Activated naive CD8-positive, alpha-beta T cell (primary cell): ENCODE results near the gene OR10K2.
"Not testable (repeated sequence)": the region's sequence is repeated elsewhere in the genome, so short reads cannot be mapped to it uniquely, and the experiment has no call there.

Experiments
- H3K27ac Mint-ChIP-seq: one replicate; pipeline ENCODE4 v1.8.0; 2021; ENCODE audit warnings: mixed read lengths
- H3K27me3 Mint-ChIP-seq: one replicate; pipeline ENCODE4 v1.8.0; 2021; ENCODE audit warnings: mixed read lengths
- H3K36me3 Mint-ChIP-seq: one replicate; pipeline ENCODE4 v1.8.0; 2021; ENCODE audit warnings: mixed read lengths
- H3K4me1 Mint-ChIP-seq: one replicate; pipeline ENCODE4 v1.8.0; 2021; ENCODE audit warnings: low read depth, mixed read lengths
- H3K4me3 Mint-ChIP-seq: one replicate; pipeline ENCODE4 v1.8.0; 2021; ENCODE audit warnings: mild to moderate bottlenecking, mixed read lengths
- H3K9me3 Mint-ChIP-seq: one replicate; pipeline ENCODE4 v1.8.0; 2021; ENCODE audit warnings: low read depth, mixed read lengths

The OR10K2 gene, protein sequence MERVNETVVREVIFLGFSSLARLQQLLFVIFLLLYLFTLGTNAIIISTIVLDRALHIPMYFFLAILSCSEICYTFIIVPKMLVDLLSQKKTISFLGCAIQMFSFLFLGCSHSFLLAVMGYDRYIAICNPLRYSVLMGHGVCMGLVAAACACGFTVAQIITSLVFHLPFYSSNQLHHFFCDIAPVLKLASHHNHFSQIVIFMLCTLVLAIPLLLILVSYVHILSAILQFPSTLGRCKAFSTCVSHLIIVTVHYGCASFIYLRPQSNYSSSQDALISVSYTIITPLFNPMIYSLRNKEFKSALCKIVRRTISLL

DNA sequence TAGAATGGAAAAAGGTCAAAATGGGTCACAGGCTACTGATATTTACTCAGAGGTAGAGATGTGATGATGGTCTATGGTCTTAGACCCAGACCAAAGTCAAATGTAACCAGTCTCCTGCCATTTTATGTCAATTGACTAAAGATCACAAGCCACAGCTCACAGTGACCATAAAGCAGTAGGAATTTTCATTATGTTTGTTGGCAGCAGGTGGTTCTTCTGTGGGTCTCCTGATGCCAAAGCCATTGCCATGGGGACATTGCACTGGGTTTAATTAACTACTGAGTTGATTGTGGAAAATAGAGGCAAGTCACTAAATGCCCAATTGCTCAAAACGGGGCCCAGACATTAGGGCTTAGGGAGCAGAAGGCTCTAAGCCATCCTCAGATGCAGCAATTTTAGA lies at the start of gene OR10K2:
Gene OR10K2 (minus strand): TSS at position 101 of the 400 bp plus-strand sequence. CDS start 5,371 bp downstream, outside the sequence.
- Mint-ChIP-seq H3K27ac (no peak within 1 kb of the TSS), H3K36me3 (peaks cover 2% of the 10 kb centered on the region), H3K27me3 (peaks cover 2% of the 10 kb centered on the region), H3K9me3 (no peaks in the 10 kb centered on the region), H3K4me3 (no peak within 1 kb of the TSS), H3K4me1 (no peaks in the 10 kb centered on the region)

DNA sequence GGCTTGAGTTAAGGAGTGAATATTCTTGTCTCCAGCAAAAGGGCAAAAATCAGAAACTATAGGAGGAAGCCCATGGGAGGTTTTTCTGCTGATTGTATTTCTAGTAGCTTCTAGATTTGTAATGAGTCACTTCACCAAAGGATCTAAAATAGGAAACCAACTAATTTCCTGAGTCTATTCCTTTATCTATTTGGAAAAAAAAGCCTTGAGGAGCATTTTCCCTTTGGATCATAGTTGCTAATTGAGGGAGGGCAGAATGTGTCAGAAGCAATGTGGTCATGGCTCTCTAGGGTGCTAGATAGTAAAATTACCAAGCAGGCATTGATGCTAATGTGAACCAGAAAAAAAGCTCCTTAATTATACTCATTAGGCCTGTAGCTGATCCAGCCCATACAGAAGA lies 45.9 kb upstream of the OR10K2 start, which contains the start of gene OR10R2:
Gene OR10R2 (plus strand): TSS at position 301 of the 400 bp plus-strand sequence. CDS start 106 bp downstream, outside the sequence.
- no peak within 1 kb of the TSS for H3K4me3 Mint-ChIP-seq
- no peaks in the 10 kb centered on the region for H3K9me3 Mint-ChIP-seq
- no peak within 1 kb of the TSS for H3K27ac Mint-ChIP-seq
- H3K4me1 Mint-ChIP-seq: no peaks in the 10 kb centered on the region
- H3K36me3 Mint-ChIP-seq: no peaks in the 10 kb centered on the region
- H3K27me3 Mint-ChIP-seq: peaks cover 10% of the 10 kb centered on the region

DNA sequence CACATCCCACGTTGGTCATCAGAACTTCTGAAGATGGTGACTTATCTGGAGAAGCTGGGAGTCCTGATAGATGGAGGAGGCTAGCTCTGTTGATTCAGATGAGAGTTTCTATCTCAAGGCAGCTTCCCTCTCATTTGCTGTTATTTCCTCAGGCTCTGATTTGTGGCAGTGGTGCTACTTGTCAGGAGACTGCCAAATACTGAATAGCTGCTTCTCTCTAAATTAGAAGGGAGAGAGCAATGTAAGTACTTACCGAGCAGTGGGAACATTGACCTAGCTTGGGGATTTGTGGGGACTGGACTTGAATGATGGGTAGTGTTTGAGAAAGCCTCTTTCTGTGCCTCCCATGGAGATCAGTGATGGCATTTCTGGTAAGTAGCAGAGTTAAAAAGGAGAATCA lies 35.5 kb upstream of the OR10K2 start, which contains the start of gene OR10K1:
Gene OR10K1 (plus strand): TSS at position 301 of the 400 bp plus-strand sequence. CDS start 3,728 bp downstream, outside the sequence.
- H3K36me3 Mint-ChIP-seq: no peaks in the 10 kb centered on the region
- H3K27me3 Mint-ChIP-seq: no peaks in the 10 kb centered on the region
- H3K9me3 Mint-ChIP-seq: no peaks in the 10 kb centered on the region
- H3K4me1 Mint-ChIP-seq: no peaks in the 10 kb centered on the region
- no peak within 1 kb of the TSS for H3K27ac Mint-ChIP-seq
- H3K4me3 Mint-ChIP-seq: no peak within 1 kb of the TSS

DNA sequence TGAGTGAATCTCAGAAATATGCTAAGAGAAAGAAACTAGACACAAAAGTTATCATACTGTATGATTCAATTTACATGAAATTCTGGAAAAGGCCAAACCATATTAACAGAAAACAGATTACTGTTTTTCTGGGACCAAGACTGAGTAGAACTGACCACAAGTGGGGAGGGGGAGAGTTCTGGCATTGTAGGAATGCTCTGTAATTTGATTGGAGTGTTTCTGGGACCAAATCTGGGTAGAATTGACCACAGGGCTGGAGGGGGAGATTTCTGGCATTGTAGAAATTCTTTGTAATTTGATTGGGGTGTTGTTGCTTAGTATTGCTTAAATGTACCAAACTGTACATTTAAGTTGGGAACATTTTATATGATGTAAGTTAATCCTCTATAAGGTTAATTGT lies 32.2 kb upstream of the OR10K2 start:
- Mint-ChIP-seq H3K4me3 (no peak overlapping the region), H3K27me3 (peaks cover 5% of the 10 kb centered on the region), H3K9me3 (no peaks in the 10 kb centered on the region), H3K27ac (no peak overlapping the region), H3K36me3 (no peaks in the 10 kb centered on the region), H3K4me1 (no peaks in the 10 kb centered on the region)

DNA sequence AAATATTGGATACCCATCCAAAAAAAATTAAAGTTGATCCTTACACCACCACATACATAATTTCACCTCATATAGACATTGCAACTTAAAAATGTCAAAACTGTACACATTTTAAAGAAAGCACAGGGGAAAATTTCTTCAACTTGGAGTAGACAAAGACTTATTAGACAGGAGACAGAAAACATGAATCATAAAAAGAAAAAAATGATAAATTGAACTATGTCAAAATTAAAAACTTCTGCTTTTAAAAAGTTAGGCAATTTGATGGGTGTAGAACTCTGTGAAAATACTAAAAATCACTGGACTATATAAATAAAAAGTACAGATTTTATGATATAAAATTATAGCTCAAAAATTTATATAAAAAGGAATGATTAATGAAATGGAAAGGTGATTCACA lies 31.2 kb upstream of the OR10K2 start:
- H3K4me3 Mint-ChIP-seq: no peak overlapping the region
- H3K4me1 Mint-ChIP-seq: no peaks in the 10 kb centered on the region
- H3K27me3 Mint-ChIP-seq: peaks cover 5% of the 10 kb centered on the region
- no peaks in the 10 kb centered on the region for H3K9me3 Mint-ChIP-seq
- no peak overlapping the region for H3K27ac Mint-ChIP-seq
- H3K36me3 Mint-ChIP-seq: no peaks in the 10 kb centered on the region

DNA sequence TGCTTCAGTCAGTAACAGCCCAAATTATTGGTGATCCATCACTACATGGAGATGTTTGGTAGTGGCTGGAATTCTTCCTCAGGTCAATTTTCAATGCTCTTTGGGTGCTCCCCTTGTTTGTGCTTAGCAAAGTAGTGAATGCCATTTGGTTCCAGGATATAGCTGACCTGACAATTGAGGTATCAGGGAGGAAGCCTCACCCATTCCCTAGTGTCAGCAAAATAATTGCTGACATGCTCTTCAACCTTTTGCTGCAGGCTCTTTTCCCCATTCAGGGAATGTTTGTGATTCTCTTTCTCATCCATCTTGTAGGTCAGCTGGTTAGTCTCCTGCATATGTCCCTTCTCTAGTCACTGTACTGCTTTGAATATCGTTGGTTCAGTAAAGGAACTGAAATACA lies 28.5 kb upstream of the OR10K2 start:
- Mint-ChIP-seq H3K36me3 (no peaks in the 10 kb centered on the region), H3K27ac (no peak overlapping the region), H3K9me3 (no peaks in the 10 kb centered on the region), H3K4me1 (no peaks in the 10 kb centered on the region), H3K4me3 (no peak overlapping the region), H3K27me3 (peaks cover 5% of the 10 kb centered on the region)

DNA sequence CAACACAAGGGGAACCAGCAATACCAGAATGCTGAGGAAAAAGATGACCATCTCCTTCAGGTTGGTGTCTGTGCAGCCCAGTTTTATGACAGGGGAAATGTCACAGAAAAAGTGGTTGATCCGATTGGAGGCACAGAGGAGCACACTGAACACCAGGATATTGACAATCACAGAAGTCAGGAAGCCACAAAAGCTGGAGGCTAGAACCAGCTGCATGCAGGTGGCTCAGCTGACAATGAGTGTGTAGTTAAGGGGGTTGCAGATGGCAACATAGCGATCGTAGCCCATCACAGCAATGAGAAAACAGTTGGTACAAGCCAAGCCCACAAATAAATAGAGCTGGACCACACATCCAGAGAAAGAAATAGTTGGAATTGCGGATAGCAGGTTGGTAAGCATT lies 19.3 kb upstream of the OR10K2 start:
- Mint-ChIP-seq H3K27me3 (peaks cover 9% of the 10 kb centered on the region), H3K27ac (no peak overlapping the region)

DNA sequence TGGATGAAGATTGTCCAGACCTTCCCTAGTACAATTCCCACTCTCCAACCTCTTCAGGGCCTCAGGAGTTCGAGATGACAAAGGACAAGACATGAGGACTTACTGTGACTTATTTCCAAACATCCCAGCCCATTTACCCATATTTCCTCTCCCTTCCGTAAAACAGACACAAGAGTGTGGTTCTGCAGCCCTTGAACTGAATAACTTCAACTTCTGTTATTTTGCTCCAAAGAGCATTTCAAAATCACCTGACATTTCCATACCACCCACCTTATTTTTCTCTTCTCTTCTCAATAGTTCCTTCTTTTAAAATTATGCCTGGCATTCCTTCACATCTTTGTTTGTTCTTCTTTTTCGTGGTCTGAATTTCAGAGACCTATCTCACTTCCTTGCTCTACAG lies 8.7 kb upstream of the OR10K2 start:
- Mint-ChIP-seq H3K27ac (no peak overlapping the region), H3K4me3 (no peak overlapping the region)

More for the DNA sequence above, 19.3 kb upstream of the OR10K2 start:
- Mint-ChIP-seq H3K36me3 (no peaks in the 10 kb centered on the region), H3K9me3 (no peaks in the 10 kb centered on the region), H3K4me1 (no peaks in the 10 kb centered on the region), H3K4me3 (no peak overlapping the region)

DNA sequence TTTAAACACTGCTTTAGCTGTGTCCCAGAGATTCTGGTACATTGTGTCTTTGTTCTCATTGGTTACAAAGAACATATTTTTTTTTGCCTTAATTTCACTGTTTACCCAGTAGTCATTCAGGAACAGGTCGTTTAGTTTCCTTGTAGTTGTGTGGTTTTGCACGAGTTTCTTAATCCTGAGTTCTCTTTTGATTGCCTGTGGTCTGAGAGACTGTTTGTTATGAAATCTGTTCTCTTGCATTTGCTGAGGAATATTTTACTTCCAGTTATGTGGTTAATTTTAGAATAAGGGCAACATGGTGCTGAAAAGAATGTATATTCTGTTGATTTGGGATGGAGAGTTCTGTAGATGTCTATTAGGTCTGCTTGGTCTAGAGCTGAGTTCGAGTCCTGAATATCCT lies 4.1 kb upstream of the OR10K2 start:
- H3K27me3 Mint-ChIP-seq: peaks cover 14% of the 10 kb centered on the region
- not testable (repeated sequence) for H3K4me3 Mint-ChIP-seq, H3K36me3 Mint-ChIP-seq, H3K4me1 Mint-ChIP-seq, H3K27ac Mint-ChIP-seq, H3K9me3 Mint-ChIP-seq

More for the DNA sequence above, 8.7 kb upstream of the OR10K2 start:
- Mint-ChIP-seq H3K9me3 (no peaks in the 10 kb centered on the region), H3K36me3 (no peaks in the 10 kb centered on the region), H3K4me1 (no peaks in the 10 kb centered on the region), H3K27me3 (peaks cover 15% of the 10 kb centered on the region)

DNA sequence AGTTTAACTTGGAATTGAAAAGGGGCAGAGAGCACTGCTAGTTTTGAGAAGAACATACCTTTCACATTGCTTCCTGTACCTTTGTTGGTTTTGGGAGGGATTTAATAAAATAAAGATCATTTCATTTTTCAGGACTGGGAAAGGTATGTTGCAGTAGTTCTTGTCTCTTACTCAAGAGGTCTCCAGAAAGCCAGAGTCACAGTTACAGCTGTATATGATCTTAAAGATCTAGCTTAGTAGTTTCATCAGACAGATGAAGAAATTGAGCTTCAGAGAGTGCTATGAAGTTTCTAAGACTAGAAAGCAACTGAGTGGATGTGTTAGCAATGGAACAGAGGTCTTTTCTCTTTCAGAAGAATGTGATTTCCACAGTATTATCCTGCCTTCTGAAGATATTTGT lies 1.0 kb downstream of the OR10K2 start:
- no peak overlapping the region for H3K27ac Mint-ChIP-seq
- peaks cover 2% of the 10 kb centered on the region for H3K27me3 Mint-ChIP-seq
- no peaks in the 10 kb centered on the region for H3K9me3 Mint-ChIP-seq
- H3K4me3 Mint-ChIP-seq: no peak overlapping the region
- peaks cover 2% of the 10 kb centered on the region for H3K36me3 Mint-ChIP-seq
- no peaks in the 10 kb centered on the region for H3K4me1 Mint-ChIP-seq

DNA sequence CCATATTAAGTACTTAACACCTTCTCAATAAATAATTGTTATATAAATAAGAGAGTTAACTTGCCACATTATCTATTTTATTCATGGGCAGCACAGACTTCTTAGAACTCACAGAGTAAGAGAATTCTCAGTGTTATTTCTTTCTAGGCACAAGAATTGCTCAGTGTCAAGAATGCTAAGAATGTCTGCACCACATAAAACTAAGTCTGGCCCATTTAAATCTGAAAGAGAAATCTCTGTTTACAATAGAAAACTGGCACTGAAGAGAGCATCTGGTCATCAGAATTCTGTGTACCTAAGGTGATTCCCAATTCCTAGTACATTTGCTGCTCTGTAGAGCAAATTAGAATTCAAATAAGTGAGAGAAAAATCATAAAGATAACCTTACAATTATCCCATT lies 3.8 kb downstream of the OR10K2 start:
- no peaks in the 10 kb centered on the region for H3K9me3 Mint-ChIP-seq
- peaks cover 2% of the 10 kb centered on the region for H3K27me3 Mint-ChIP-seq
- H3K27ac Mint-ChIP-seq: no peak overlapping the region
- H3K36me3 Mint-ChIP-seq: no peaks in the 10 kb centered on the region
- H3K4me3 Mint-ChIP-seq: no peak overlapping the region
- H3K4me1 Mint-ChIP-seq: no peaks in the 10 kb centered on the region

DNA sequence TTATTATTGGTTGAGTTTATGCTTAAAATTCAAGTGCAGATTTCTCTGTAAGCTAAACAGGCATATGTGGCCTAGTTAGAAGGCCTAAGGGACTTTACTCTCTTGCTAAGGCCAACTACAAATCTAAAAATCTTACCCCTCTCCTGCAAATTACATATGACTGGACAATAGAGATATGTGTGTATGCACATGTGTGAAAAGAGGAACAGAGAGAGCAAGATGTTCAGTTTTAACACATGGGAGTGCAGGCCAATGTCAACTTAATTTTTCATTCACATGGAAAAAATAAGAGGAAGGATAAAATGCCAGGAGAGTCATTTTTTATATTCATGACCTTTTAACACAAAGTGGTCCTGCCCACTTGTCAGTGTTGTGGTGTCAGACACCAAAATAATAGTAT lies 8.5 kb downstream of the OR10K2 start:
- Mint-ChIP-seq H3K36me3 (no peaks in the 10 kb centered on the region), H3K9me3 (no peaks in the 10 kb centered on the region), H3K27ac (no peak overlapping the region), H3K27me3 (peaks cover 2% of the 10 kb centered on the region), H3K4me3 (no peak overlapping the region), H3K4me1 (no peaks in the 10 kb centered on the region)

DNA sequence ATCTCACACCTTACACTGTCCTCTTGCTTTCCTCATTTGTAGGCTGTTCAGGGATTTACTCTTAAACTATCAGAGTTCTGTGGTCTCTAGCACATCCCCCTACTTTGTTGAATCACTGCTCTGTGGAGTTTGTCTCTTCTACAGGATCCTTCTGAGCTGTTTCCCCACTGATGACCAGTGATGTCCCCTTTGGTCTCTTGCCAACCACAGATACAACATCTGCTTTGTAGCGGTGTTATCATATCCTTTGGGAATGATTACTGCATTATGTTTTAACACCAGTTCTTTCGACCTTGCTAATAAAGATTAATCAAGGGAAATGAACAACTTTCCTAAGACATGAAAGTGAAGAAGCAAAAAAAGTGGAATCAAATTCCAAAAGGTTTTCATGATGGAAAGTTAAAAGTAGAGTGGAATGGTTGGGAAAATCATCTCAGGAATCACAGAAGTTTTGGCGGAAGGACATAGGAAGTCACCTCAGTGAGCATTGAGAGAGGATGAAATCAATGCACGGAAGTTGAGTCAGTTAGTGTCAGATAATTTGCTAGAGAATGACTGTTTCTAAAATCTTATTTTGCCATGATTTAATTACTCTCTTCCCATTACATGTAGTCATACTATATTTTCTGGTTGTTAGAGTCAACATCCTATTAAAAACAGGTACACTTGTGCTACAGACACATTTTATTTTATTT lies 11.2 kb downstream of the OR10K2 start:
- no peaks in the 10 kb centered on the region for H3K9me3 Mint-ChIP-seq
- H3K4me3 Mint-ChIP-seq: no peak overlapping the region
- H3K27me3 Mint-ChIP-seq: peaks cover 2% of the 10 kb centered on the region
- H3K4me1 Mint-ChIP-seq: no peaks in the 10 kb centered on the region
- H3K36me3 Mint-ChIP-seq: no peaks in the 10 kb centered on the region
- no peak overlapping the region for H3K27ac Mint-ChIP-seq

DNA sequence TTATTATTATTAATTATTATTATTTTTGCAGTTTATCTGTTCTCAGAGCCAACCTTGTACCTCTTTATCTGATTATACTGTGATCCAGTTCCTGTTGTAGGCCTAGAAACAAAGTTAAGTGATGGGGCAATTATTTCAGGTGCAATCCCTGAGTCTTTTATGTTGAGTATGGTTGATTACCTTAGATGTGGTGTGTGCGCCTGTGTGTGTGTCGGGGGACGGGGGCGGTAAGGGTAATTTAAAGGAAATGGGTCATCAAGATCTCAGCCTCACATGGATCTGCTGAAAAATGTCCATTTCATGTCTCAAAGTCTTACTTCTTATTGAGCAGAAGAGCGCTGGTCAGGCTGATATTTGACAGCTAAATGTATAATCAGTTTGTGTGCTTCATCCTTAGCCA lies 18.9 kb downstream of the OR10K2 start:
- Mint-ChIP-seq H3K27ac (no peak overlapping the region), H3K4me1 (no peaks in the 10 kb centered on the region), H3K36me3 (no peaks in the 10 kb centered on the region), H3K4me3 (no peak overlapping the region), H3K9me3 (no peaks in the 10 kb centered on the region), H3K27me3 (peaks cover 5% of the 10 kb centered on the region)

DNA sequence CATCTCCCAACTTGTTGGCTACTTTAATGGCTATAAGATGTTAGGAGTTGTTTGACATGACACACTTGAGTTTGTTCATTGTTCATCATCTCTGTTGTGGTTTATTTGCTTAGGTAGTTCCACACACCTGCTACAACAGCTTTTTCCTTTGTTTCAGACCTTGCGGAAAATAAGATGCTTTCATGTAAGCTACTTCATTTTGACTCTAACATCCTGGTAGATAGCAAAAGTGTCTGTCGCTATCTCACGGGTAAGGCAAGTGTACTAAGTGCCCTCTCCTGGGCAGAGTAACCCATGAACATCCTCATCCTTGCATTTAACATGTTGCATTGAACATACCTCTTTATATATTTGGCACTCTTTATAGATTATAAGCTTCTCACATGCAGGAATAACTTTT lies 25.2 kb downstream of the OR10K2 start:
- Mint-ChIP-seq H3K27me3 (peaks cover 14% of the 10 kb centered on the region), H3K4me1 (peaks cover 5% of the 10 kb centered on the region), H3K27ac (no peak overlapping the region), H3K4me3 (no peak overlapping the region), H3K36me3 (no peaks in the 10 kb centered on the region), H3K9me3 (no peaks in the 10 kb centered on the region)
